ENCODE measurements around the gene KRT33A. TPM values are rescaled to one million over a fixed set of nuclear protein-coding genes. Genes with fewer than 3 reads are reported as not detected.

The KRT33A gene
- total RNA-seq, 1 donor from 2014 or later = not detected

DNA sequence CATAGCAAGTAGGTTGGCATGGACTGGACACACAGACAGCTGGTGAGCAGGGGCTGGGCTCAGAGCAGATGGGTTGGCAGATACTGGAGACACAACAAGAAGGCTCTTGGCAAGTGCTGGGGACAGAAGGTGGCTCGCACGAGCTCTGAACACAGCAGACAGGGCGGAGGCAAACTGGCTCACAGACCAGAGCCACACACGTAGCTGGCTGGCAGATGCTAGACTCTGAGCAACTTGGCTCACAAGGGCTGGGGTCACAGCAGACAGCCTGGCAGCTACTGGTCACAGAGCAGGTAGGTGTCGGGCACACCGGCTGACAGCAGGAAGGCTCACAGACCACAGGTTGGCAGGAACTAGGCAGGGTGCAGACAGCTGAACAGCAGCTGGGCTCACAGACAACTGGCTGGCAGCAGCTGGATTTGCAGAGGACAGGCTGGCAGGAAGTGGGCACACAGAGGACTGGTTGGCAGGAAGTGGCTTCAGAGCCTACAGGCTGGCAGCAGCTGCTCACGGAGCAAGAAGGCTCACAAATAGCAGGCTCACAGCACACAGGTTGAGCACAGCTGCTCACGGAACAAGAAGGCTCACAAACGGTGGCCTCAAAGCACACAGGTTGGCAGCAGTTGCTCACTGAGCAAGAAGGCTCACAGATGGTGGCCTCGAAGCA is 42.2 kb downstream of the KRT33A start:
- DNase-seq (ENCODE audit: low read depth) (peak; percentile 10), FAIRE-seq (peak; percentile 72)
- H3K36me3 ChIP-seq (ENCODE audit: control insufficient read depth, insufficient read depth, low read length) = no peaks in the 10 kb centered on the region
- no peaks in the 10 kb centered on the region for H3K27me3 ChIP-seq (ENCODE audit: control insufficient read depth, insufficient read depth, low read length)
- H3K4me3 ChIP-seq (ENCODE audit: low read depth, low read length) = no peak overlapping the region
- TF ChIP-seq, protein P1, sequence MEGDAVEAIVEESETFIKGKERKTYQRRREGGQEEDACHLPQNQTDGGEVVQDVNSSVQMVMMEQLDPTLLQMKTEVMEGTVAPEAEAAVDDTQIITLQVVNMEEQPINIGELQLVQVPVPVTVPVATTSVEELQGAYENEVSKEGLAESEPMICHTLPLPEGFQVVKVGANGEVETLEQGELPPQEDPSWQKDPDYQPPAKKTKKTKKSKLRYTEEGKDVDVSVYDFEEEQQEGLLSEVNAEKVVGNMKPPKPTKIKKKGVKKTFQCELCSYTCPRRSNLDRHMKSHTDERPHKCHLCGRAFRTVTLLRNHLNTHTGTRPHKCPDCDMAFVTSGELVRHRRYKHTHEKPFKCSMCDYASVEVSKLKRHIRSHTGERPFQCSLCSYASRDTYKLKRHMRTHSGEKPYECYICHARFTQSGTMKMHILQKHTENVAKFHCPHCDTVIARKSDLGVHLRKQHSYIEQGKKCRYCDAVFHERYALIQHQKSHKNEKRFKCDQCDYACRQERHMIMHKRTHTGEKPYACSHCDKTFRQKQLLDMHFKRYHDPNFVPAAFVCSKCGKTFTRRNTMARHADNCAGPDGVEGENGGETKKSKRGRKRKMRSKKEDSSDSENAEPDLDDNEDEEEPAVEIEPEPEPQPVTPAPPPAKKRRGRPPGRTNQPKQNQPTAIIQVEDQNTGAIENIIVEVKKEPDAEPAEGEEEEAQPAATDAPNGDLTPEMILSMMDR (IDR thresholded peaks at IDR 0.05; ENCODE audit: insufficient read depth, low read length, severe bottlenecking) = no peak

DNA sequence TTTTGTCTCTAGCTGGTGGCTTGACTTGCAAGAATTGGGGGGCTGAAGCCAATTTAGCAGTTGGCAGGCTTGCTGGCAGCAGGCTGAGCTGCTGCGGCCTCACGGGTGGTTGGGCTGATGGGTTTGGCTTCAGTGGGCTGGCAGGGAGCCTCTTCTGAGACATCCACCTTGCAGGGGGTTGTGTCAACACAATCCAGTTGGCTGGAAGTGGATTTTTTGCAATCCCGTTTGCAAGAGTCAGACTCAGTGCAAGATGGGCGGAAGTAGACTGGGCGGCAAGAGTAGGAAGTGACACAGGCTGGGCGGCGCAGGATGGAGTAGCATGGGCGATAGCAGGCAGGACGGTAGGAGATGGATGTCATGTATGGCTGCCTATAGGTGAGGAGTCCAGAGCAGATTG is 43.0 kb downstream of the KRT33A start:
- Histone ChIP-seq H3K27me3 (ENCODE audit: control insufficient read depth, insufficient read depth, low read length) (no peaks in the 10 kb centered on the region), H3K36me3 (ENCODE audit: control insufficient read depth, insufficient read depth, low read length) (no peaks in the 10 kb centered on the region), H3K4me3 (ENCODE audit: low read depth, low read length) (no peak overlapping the region)
- TF ChIP-seq, protein P1 (IDR thresholded peaks at IDR 0.05; ENCODE audit: insufficient read depth, low read length, severe bottlenecking) = no peak
- FAIRE-seq (no peak), DNase-seq (ENCODE audit: low read depth) (no peak)

DNA sequence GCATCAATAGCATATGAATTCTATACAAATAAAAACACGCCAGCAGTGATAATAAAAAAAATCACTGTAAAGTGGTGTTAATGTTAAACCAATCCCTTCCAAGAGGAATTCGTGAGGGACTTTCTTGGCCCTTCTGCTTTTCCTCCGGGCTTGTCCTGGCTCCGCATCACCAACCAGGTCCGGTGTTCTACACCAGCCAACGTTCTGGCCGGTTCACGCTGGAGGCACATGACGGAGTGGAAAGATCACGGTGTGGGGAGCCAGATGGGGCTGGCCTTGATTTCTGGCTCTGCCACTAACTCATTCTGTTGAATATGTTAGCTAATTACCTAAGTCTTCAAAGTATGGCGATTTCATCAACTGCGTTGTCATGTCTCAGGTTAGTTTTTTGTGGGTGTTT is 46.5 kb downstream of the KRT33A start:
- Histone ChIP-seq H3K4me3 (ENCODE audit: low read depth, low read length) (no peak overlapping the region), H3K27me3 (ENCODE audit: control insufficient read depth, insufficient read depth, low read length) (no peaks in the 10 kb centered on the region), H3K36me3 (ENCODE audit: control insufficient read depth, insufficient read depth, low read length) (no peaks in the 10 kb centered on the region)
- FAIRE-seq (no peak), DNase-seq (ENCODE audit: low read depth) (no peak)
- TF ChIP-seq, protein P1 (IDR thresholded peaks at IDR 0.05; ENCODE audit: insufficient read depth, low read length, severe bottlenecking) = no peak

DNA sequence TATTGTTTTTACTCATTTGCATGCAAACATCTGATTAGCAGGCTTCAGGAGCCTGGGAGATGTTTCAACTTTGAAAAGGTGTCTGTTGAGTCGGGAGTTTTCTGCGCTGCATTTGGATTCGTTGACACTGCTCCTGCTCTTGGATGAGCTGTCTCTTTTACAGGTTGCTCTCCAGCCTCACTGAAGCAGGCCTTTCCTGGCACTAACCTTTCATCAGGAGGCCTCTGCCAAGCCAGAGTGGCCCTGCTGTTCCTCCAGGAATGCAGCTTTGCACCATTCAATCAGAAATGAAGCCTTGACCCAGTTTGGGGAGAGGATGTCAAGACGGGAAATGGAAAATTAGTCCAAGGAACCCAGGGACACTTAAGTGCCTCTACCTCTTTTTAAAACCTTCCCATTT is 47.6 kb downstream of the KRT33A start:
- FAIRE-seq (peak; percentile 52), DNase-seq (ENCODE audit: low read depth) (no peak)
- Histone ChIP-seq H3K27me3 (ENCODE audit: control insufficient read depth, insufficient read depth, low read length) (no peaks in the 10 kb centered on the region), H3K4me3 (ENCODE audit: low read depth, low read length) (no peak overlapping the region), H3K36me3 (ENCODE audit: control insufficient read depth, insufficient read depth, low read length) (no peaks in the 10 kb centered on the region)
- TF ChIP-seq, protein P1 (IDR thresholded peaks at IDR 0.05; ENCODE audit: insufficient read depth, low read length, severe bottlenecking) = no peak

DNA sequence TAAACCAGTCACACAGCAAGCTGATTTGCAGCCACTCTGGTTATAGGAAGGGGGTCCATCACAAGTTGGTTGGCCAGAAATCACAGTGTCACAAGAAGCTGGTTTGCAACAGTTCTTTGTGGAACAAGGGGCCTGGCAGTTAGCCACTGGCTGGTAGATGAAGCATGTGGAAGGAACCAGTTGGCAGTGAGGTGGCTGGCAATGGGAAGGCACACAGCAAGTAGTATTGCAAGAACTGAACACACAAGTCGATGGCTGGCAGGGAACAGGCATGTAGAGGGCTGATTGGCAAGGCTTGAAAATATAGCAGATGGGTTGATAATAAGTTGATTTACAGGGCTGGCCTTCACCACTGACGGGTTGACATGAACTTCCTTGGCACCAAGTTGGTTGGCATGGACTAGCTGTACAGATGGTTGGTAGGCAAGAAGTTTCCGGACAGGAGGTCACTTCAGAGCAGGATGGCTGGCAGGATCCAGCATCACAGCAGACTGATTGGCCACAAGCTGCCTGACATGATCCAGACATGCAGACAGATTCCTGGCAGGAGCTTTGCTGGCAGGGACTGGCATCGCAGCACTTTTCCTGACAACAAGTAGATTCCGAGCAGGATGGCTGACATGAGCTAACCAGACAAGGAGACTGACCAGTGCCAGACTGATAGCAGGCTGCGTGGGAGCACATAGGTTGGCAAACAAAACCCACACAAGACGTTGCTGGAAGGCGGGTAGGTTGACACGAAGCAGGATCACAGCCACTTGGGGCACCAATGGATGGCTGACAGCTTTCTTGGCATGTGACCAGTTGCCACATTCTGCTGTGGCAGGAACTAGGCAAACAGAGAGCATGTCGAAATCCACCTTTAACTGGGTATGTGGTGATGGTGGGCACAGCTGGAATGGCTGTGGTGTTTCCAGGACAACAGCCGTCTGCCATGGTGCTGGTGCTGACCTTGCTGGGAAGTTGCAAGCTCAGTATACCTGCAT is 48.4 kb downstream of the KRT33A start, which contains the start of gene KRTAP29-1:
Gene KRTAP29-1, minus strand, starts transcription at position 936 of the 986 bp plus-strand sequence. Its CDS starts 0 bp downstream, at position 936.
- DNase-seq (ENCODE audit: low read depth) = peak; percentile 22
- no peak within 1 kb of the TSS for H3K4me3 ChIP-seq (ENCODE audit: low read depth, low read length)
- TF ChIP-seq, protein P1 (IDR thresholded peaks at IDR 0.05; ENCODE audit: insufficient read depth, low read length, severe bottlenecking) = no peak

More for the DNA sequence above, 48.4 kb downstream of the KRT33A start, which contains the start of gene KRTAP29-1:
- H3K36me3 ChIP-seq (ENCODE audit: control insufficient read depth, insufficient read depth, low read length) = no peaks in the 10 kb centered on the region
- no peaks in the 10 kb centered on the region for H3K27me3 ChIP-seq (ENCODE audit: control insufficient read depth, insufficient read depth, low read length)
- peak; percentile 91 for FAIRE-seq

All from bronchial epithelial cell (primary cell).